Common myeloid progenitor, CD34-positive (primary cell): ENCODE results near the gene DRGX.

ENCODE experiments used
- CTCF ChIA-PET: fragments of 350-600 bp; sonication (Branson Sonifier 250); formaldehyde crosslinking; loops from one replicate; lab custom pipeline; 2021; ENCODE audit warnings: antibody characterized with exemption; lab: Charles Lee
- POLR2A ChIA-PET: fragments of 350-600 bp; sonication (Branson Sonifier 250); formaldehyde crosslinking; loops from one replicate; lab custom pipeline; 2021; ENCODE audit warnings: antibody characterized with exemption; lab: Charles Lee
- DNase-seq, 3 donors: peaks; one replicate each; pipeline versions ENCODE4 v3.0.0 to v3.0.0-alpha.2; 2013
- H3K27ac ChIP-seq, 2 experiments: 1 replicate in 1 of 2; 2 replicates in 1 of 2; pipeline ENCODE4 v1.7.0; 2013; ENCODE audit warnings: inconsistent platforms in 2 of 2, low read length in 2 of 2, mild to moderate bottlenecking in 2 of 2, low read depth in 1 of 2, moderate library complexity in 1 of 2; ENCODE audit not compliant: severe bottlenecking in 2 of 2, insufficient read depth in 1 of 2, poor library complexity in 1 of 2
- H3K27me3 ChIP-seq, 5 experiments: replicated peaks in 2 of 5; 1 replicate in 3 of 5; 2 replicates in 2 of 5; pipeline versions ENCODE4 v1.6.1 to v1.7.0; 2013; ENCODE audit warnings: low read length in 4 of 5, mild to moderate bottlenecking in 2 of 5, moderate library complexity in 2 of 5, inconsistent platforms in 1 of 5; ENCODE audit not compliant: insufficient read depth in 5 of 5, control insufficient read depth in 4 of 5
- H3K36me3 ChIP-seq, 4 experiments: 1 replicate in 2 of 4; 2 replicates in 2 of 4; pipeline versions ENCODE4 v1.6.1 to v1.7.0; 2013; ENCODE audit warnings: low read length in 3 of 4, control low read depth in 1 of 4, mild to moderate bottlenecking in 1 of 4; ENCODE audit not compliant: control insufficient read depth in 4 of 4, insufficient read depth in 4 of 4
- H3K4me1 ChIP-seq, 4 experiments: 1 replicate in 3 of 4; 2 replicates in 1 of 4; pipeline versions ENCODE4 v1.6.1 to v1.7.1; 2013; ENCODE audit warnings: low read length in 3 of 4, mild to moderate bottlenecking in 3 of 4, control low read depth in 1 of 4, inconsistent platforms in 1 of 4, moderate library complexity in 1 of 4; ENCODE audit not compliant: control insufficient read depth in 4 of 4, insufficient read depth in 4 of 4; ENCODE audit errors: control extremely low read depth in 1 of 4
- H3K4me3 ChIP-seq, 7 experiments: 1 replicate in 4 of 7; 2 replicates in 3 of 7; pipeline versions ENCODE4 v1.5.1 to v1.7.0; 2013; ENCODE audit warnings: mild to moderate bottlenecking in 7 of 7, low read length in 6 of 7, moderate library complexity in 6 of 7, inconsistent platforms in 2 of 7, low read depth in 2 of 7, control low read depth in 1 of 7; ENCODE audit not compliant: insufficient read depth in 4 of 7, control insufficient read depth in 1 of 7; ENCODE audit errors: extremely low read depth in 1 of 7
- H3K9me3 ChIP-seq, 5 experiments: 1 replicate in 4 of 5; 2 replicates in 1 of 5; pipeline versions ENCODE4 v1.6.1 to v1.7.1; 2013; ENCODE audit warnings: low read length in 4 of 5, mild to moderate bottlenecking in 2 of 5, inconsistent platforms in 1 of 5, low read depth in 1 of 5, moderate library complexity in 1 of 5; ENCODE audit not compliant: control insufficient read depth in 4 of 5, insufficient read depth in 2 of 5; ENCODE audit errors: control extremely low read depth in 1 of 5
- WGBS: methylation state at CpG from one replicate; pipeline ENCODE4 v1.1.5; 2013; ENCODE audit not compliant: insufficient coverage; 5-methylcytosine and 5-hydroxymethylcytosine counted together

DRGX gene

DNA sequence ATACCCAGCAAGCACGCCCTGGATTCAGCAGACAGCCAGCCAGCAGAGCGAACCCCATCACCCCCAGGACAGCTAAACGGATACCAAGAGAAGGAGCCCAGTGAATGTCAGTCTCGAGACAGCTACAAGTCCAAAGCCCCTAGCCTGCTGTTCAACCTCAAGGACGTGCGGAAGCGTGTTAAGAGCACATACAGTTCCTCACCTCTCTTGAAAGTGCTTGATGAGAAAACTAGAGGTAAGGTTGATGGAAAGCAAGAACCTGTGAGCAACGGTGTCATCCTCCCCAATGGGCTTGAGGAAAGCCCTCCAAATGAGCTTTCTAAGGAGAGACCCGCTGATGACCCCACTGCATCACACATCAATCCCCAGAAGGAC is 72.0 kb downstream of the DRGX start:
- DNase-seq = no peak
- no peaks in the 10 kb centered on the region for H3K9me3 ChIP-seq
- WGBS = 100% methylated on average over 5 of the region's 9 CpGs
- CTCF ChIA-PET = interaction anchor here (1.1 to 1.6 kb wide), 2 partner anchors 84 to 189 kb away, joined by 3 to 5 read pairs; no protein-coding TSS in a partner anchor
- H3K4me3 ChIP-seq = no peak overlapping the region
- POLR2A ChIA-PET = no interaction called here
- no peaks in the 10 kb centered on the region for H3K4me1 ChIP-seq
- no peaks in the 10 kb centered on the region for H3K36me3 ChIP-seq
- no peak overlapping the region for H3K27ac ChIP-seq
- peaks cover 0 to 2% (median 0%) of the 10 kb centered on the region in 5 experiments for H3K27me3 ChIP-seq

DNA sequence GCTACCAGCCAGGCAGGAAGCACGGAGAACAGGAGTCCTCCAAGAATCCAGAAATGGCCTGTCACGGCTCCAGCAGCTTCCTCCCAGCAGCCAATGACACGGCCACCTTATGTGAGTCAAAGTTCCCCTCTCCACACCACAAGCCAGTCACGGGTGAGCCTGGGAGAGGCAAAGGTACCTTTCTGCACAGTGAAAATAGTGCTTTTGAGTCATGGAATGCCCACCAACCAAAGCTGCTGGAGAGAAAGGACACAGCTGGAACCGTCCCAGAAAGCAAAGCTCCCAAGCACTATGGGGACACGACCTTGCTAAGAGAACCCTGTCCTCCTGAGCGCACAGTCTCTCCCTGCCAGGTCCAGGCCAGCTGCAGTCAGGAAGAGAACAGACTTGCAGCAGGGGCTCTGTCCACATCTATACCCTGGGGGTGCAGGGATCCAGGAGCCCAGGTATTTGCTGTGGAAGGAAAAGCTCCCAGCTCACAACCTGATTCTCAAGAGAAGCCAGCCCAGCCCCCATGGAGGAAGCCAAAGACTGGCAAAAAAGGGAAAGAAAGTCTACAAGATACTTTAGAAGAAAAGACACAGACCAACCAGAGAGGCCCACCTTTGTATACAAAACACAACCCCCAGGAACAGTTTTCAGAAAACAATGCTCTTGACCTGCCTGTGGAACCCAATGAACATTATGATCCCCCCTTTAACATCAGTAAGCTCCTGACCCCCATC is 72.6 kb downstream of the DRGX start:
- POLR2A ChIA-PET = no interaction called here
- Histone ChIP-seq H3K36me3 (no peaks in the 10 kb centered on the region), H3K27me3 (peaks cover 0 to 2% (median 0%) of the 10 kb centered on the region in 5 experiments), H3K27ac (no peak overlapping the region), H3K4me3 (no peak overlapping the region), H3K4me1 (peaks cover 0 to under 1% (median 0%) of the 10 kb centered on the region in 4 experiments), H3K9me3 (no peaks in the 10 kb centered on the region)
- WGBS = 92% methylated on average over 5 of the region's 7 CpGs
- no peak for DNase-seq
- CTCF ChIA-PET = interaction anchor here (1.1 kb wide), 1 partner anchor 189 kb away, joined by 3 read pairs; no protein-coding TSS in a partner anchor

DNA sequence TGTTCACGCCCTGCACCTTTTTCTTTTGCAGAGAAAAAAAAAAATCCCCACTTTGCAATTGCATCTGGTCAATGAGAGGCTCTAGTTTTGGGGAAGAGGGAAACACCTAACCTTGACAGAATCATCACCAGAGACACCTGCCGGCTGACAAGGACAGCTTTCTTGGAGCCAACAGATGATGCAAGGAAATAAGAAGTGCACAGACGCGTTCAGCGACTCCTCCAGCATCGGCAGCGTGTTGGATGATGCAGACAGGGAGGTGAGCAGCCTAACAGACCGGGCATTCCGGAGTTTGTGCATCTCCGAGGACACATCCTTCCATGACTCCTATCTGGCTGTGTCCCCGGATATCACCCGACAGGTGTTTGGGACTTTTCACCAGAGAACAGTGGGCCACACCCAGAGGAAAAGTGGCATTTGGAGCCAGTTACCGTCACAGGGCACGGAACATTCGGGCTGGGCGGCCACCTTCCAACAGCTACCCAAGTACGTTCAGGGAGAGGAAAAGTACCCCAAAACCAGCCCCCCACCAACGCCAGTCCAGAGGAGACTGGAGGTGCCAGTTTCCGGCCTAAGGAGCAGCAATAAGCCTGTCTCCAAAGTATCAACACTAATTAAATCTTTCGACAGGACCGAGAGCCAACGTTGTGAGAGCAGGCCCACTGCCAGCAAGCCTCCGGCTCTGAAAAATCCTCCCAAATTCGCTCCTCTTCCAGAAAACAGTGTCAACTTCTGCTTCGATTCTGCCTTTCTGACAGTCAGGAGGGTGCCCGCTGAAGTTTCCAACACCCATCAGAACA is 73.3 kb downstream of the DRGX start:
- H3K27me3 ChIP-seq = peaks cover 0 to 2% (median 0%) of the 10 kb centered on the region in 5 experiments

GRCh38 chr10:49321021-49321420 is 74.9 kb downstream of the DRGX start:
- WGBS = 58% methylated on average over 1 of the region's 3 CpGs
- CTCF ChIA-PET = interaction anchor here (1.2 kb wide), 1 partner anchor 43 kb away, joined by 3 read pairs; no protein-coding TSS in a partner anchor
- H3K4me1 ChIP-seq = peaks cover 0 to 4% (median 0%) of the 10 kb centered on the region in 4 experiments
- no peaks in the 10 kb centered on the region for H3K9me3 ChIP-seq
- POLR2A ChIA-PET = no interaction called here
- no peak overlapping the region for H3K27ac ChIP-seq
- no peaks in the 10 kb centered on the region for H3K36me3 ChIP-seq
- DNase-seq = no peak
- no peak overlapping the region for H3K4me3 ChIP-seq
- H3K27me3 ChIP-seq = peaks cover 0 to 2% (median 0%) of the 10 kb centered on the region in 5 experiments

More for the DNA sequence above, 73.3 kb downstream of the DRGX start:
- ChIA-PET POLR2A (no interaction called here), CTCF (no interaction called here)
- 97% methylated on average over 23 of the region's 26 CpGs for WGBS
- Histone ChIP-seq H3K27ac (no peak overlapping the region), H3K36me3 (no peaks in the 10 kb centered on the region), H3K4me1 (peaks cover 0 to 4% (median 0%) of the 10 kb centered on the region in 4 experiments), H3K9me3 (no peaks in the 10 kb centered on the region), H3K4me3 (no peak overlapping the region)
- DNase-seq = no peak

GRCh38 chr10:49320191-49320590 is 75.7 kb downstream of the DRGX start:
- ChIA-PET CTCF (interaction anchor here (1.2 kb wide), 1 partner anchor 42 kb away, joined by 3 read pairs; no protein-coding TSS in a partner anchor), POLR2A (no interaction called here)
- H3K4me1 ChIP-seq = peaks cover 0 to 4% (median 0%) of the 10 kb centered on the region in 4 experiments
- H3K9me3 ChIP-seq = no peaks in the 10 kb centered on the region
- 100% methylated on average over 2 of the region's 2 CpGs for WGBS
- H3K27ac ChIP-seq = no peak overlapping the region
- peaks cover 0 to 2% (median 0%) of the 10 kb centered on the region in 5 experiments for H3K27me3 ChIP-seq
- no peak overlapping the region for H3K4me3 ChIP-seq
- DNase-seq = no peak
- H3K36me3 ChIP-seq = no peaks in the 10 kb centered on the region

DNA sequence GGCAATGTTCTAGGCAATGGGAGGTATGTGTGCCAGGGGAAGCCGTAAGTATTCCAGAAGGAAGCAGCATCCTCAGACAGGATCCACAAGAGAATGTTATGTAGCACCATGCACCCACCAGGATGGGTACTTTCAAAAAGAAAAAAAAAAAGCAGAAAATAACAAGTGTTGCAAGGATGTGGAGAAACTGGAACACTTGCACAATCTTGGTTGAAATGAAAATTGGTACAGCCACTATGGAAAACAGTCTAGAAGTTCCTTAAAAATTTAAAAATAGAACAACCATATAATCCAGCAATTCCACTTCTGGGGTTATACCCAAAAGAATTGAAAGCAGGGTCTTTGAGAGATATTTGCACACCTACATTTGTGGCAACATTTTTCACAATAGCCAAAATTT is 76.7 kb downstream of the DRGX start:
- Histone ChIP-seq H3K27ac (no peak overlapping the region), H3K4me3 (no peak overlapping the region), H3K9me3 (no peaks in the 10 kb centered on the region), H3K4me1 (peaks cover 0 to 4% (median 0%) of the 10 kb centered on the region in 4 experiments), H3K36me3 (no peaks in the 10 kb centered on the region), H3K27me3 (no peaks in the 10 kb centered on the region)
- POLR2A ChIA-PET = no interaction called here
- DNase-seq = no peak
- CTCF ChIA-PET = interaction anchor here (1.3 kb wide), 1 partner anchor 88 kb away, joined by 4 read pairs; no protein-coding TSS in a partner anchor
- WGBS = 100% methylated on average over 1 of the region's 1 CpG
